ENCODE data around the gene PRKAR2A.
"Not testable (repeated sequence)": the region's sequence is repeated elsewhere in the genome, so short reads cannot be mapped to it uniquely, and the experiment has no call there.

Gene PRKAR2A

DNA sequence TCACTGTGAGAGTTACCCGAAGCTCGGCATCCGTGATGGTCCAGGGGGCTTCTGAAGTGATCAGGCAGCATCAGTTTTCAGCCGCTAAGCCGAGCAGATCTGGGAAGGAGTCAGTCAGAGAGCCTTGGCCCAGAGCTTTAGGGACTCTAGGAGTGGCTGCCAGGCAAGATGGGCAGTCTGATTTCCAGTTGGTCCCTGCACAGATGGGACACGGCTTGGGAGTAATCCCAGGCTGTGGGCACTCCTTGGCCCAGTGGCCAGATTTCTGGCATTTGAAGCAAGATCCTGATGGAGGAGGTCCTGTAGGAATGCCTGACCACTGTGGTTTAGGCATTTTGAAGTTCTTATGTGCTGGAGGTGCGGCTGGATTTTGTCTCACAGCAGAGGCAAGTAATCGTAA, 120.2 kb downstream of the PRKAR2A start:
- DNase-seq (ENCODE audit: low spot score): no peak

DNA sequence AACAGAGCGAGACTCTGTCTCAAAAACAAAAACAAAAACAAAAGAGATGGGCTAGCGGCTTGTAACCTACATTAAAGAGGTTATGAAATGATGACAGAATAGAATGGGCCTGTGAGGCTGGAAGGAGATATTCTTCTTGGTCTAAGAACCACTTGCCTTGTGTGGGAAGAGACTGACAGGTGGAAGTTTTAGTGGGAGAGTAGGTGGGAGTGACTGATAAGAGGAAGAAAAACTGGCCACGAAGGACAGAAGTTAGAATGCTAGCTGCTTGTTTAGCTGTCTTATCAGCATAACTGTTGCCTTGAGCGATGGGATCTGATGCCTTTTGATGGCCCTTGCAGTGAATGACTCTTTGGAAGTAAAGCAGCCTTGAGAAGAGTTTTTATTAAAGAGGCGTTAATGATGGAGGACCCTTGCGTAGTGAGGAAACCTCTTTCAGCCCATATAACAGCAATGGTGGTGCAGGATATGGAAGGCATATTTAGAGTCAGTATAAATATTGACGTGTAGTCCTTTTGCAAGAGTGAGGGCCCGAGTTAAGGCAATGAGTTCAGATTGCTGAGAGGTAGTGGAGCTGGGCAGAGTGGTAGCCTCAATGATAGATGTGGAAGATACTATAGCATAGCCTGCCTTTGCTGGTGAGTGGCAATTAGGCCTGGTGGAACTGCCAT, 122.4 kb downstream of the PRKAR2A start:
- DNase-seq (ENCODE audit: low spot score): not testable (repeated sequence)

DNA sequence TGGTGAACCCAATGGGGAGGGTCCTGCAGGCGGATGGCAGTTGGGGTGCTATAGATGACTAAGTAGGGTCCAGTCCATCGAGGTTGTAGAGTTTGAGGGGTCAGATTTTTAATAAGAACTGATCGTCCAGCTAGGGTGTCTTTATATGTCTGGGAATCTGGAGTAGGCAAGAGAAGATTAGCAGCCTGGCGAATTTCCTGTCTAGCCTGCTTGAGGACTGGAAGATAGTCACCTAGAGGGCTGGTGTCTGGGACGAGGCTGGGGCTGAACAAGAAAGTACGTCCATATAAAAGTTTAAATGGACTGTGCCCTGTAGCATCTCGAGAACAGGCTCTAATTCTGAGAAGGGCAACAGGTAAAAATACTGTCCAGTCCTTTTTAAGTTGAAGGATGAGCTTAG, 123.9 kb downstream of the PRKAR2A start:
- DNase-seq (ENCODE audit: low spot score): no peak

DNA sequence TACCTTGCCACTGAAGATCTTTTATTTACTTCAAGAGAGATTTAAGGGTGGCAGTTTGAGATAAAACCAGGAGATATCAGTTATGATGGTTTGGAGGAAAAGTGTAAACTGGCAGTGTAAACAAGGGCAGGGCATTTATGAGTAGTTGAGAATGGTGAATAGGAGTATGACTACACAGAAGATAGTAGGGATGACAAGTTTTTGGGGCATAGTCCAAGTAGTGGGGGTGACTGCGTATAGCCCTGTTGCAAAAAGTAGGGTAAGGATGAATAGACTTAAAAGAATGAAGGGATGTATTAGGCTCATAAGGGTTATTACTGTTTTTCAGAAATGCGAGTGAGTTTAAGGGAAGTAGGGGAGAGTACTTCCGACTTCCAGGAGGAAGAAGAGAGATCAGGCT, 124.4 kb downstream of the PRKAR2A start:
- DNase-seq (ENCODE audit: low spot score): not testable (repeated sequence)

DNA sequence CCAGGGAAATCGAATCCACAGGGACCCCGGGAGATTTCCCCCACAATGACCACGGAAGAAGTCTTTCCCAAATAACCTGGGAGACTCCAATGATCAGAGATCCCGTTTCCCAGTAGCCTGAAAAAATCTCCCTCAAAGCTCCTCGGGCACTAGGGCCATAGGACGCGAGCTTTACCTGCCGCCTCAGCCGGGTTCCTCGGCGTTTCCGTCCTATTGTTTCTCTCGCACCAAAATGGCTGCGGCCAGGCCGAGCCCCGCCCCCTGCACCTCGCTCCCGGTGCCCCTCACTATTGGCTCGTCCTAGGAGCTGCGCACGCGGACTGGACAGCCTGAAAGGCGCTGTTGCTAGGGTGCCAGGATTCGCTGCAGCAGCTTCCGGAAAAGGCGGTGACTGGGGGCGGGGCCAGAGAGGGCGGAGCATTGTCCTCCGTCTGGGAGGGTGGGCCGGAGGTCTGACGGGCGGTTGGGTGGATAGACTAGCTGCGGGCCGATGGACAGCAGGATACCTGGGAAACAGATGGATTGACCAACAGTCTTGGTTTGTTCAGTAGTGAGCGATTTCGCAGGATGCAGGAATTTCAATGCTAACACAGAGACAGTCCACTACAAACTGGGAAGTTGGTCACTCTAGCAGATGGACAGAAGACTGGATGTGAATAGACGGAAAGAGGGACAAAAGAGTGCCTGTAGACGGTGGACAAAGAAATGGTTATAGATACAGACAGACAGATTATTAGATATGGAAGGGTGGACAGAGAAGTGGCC, 130.5 kb downstream of the PRKAR2A start, which contains the start of gene IP6K2:
IP6K2 (minus strand) TSS at position 240 of the 765 bp plus-strand sequence. CDS start 21,930 bp downstream, outside the sequence.
- DNase-seq (ENCODE audit: low spot score): peak; percentile 98

DNA sequence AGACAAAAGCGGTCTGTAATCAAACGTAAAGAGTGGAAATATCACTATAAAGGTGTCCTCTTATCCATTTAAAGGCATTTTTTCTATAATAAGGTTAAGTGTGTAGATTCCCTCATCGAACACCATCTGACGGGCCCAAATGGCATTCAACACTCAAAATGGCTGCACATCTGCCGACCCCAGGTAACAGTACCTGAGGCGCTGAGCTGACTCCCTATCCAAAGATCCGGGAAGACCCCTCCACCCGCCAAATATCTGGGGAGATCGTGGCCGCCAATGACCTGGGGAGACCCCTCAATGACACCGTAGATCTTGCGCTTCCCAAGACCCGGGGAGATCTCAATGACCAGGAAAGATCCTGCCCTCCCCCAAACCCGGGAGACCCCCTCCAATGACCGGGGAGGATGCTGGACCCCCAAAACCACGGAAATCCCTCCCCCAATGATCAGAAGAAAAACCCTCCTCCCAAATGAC, 131.1 kb downstream of the PRKAR2A start:
- DNase-seq (ENCODE audit: low spot score): no peak

DNA sequence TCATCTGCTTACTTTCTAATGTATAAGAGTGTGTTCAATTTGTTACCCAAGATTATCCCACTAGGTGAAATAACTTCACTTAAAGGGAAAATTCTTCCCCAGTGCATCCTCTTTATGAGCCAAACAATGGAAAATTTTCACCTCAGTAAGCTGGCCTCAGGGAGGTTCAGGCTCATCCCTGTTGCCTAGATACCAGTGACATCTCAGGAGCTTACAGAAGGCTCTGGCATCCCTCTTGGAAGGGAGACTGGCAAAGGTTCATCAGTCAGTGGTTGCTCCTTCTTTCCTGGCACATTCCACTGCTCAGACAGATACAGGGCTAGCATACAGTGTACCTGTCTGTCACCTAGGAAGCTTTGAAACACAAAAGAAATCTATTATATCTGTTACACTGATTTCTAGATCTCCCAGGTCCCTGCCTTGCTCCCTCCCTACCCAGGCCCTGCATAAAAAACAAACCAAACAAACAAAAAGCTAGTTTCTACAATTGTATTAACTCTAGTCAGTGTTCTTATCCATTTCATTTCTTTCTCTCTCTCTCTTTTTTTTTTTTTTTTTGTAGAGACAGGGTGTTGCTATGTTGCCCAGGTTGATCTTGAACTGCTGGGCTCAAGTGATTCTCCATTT, 132.4 kb downstream of the PRKAR2A start:
- no peak for DNase-seq (ENCODE audit: low spot score)

DNA sequence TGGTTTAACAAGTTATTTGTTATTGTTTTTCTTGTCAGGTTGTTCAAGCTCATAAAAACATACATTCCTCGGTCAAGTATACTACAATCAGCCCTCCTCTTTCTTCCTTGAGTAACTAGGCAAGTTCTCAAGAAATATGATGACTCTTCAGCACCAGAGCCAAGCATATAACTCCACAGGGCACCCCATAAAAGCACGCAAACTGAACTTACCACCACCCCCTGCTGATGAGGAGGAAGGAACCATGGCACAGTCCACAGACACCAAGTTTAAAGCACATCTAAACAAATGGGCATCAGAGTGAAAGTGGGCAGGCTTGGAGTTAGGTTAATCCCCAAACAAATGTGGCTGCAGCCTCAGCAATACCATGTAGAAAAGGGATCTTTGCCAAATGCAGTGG, 135.9 kb downstream of the PRKAR2A start:
- no peak for DNase-seq (ENCODE audit: low spot score)

DNA sequence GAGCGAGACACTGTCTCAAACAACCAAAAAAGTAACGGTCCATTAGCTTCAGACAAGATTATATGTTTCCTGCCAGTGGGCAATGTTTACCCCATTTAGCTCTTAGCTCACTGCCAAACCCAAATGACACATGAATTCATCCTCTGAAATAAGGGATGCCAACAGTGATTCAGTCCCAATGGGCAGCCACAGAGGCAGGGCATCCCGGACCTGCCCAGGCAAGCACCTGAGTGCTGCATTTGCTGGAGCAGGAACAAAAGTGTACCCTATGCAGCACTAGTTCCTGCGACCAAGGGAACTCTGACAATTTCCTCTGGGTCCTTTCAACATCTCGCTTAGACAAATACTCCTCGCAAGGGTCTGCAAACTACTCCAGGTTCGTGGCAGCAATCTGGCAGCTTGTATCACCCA, 138.6 kb downstream of the PRKAR2A start:
- no peak for DNase-seq (ENCODE audit: low spot score)

DNA sequence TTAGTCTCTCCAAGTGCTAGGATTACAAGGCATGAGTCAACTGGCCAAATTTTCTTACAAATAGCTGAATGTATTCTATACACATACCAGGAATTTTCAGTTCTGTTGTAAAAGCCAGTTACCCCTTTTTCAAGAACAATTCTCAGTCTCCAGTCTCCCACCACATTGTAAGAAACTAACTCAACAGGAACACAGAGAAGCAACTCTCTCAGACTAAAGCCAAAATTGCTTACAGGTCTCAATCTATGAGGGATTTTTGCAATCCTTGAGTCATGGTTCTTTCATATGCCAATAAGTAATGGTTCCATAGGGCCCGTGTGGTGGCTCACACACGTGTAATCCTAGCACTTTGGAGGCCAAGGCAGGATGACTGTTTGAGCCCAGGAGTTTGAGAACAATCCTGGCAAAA, 139.2 kb downstream of the PRKAR2A start:
- DNase-seq (ENCODE audit: low spot score): no peak

DNA sequence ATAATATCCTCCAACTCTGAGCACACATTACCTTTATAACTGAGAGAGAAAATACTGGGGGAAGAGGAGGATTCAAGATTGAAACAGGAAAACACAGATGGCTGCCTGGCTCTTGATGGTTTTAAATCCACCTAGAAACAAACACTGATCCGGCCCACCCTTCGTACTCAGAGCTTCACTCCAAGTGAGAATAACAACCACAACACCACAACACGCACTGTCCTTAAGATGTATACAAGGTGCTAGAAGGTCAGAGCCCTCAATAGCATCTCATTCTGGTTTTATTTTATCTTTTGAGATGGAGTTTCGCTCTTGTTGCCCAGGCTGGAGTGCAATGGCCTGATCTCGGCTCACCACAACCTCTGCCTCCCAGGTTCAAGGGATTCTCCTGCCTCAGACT, 140.5 kb downstream of the PRKAR2A start:
- no peak for DNase-seq (ENCODE audit: low spot score)

DNA sequence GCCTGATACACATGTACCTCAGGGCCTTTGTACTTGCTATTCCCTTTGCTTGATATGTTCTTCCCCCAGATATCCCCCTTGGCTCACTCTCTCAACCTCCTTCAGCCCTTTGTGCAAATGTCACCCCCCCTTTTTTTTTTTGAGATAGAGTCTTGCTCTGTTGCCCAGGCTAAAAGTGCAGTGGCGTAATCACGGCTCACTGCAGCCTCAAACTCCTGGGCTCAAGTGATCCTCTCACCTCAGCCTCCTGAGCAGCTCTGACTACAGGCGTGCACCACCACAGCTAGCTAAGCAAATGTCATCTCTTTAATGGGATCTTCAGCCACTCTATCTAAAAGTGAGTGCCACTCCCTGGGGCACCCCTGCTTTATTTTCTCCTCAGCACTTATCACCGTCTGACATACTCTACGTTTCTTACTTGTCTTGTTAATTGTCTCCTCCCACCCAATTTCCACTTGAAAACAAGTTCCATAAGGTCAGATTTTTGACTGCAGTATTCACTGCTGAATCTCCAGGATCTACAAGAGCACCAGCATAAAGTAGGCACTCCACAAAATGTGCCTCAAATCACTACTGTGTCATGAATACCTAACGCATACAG, 145.3 kb downstream of the PRKAR2A start:
- DNase-seq (ENCODE audit: low spot score): no peak

DNA sequence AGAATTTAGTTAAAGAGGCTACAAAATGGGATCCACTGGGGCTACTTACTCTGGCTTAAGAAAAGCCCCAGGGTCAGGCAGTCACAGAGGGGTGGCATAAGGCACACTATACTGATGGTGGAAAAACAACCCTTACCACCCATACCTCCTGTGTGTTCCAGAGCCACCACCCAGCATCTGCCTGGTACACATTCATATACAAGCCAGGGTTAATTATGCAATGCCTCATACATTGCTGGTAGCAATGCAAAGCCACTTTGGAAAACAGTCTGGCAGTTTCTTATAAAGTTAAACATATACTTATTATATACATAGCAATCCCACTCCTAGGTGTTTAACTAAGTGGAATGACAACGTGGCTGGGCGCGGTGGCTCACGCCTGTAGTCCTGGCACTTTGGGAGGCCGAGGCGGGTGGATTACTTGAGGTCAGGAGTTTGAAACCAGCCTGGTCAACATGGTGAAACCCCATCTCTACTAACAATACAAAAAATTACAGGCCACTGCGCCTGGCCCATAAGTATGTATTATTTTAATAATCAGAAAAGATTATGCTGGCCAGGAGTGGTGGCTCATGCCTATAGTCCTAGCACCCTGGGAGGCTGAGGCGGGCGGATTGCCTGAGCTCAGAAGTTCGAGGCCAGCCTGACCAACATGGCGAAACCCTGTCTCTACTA, 146.8 kb downstream of the PRKAR2A start:
- no peak for DNase-seq (ENCODE audit: low spot score)

DNA sequence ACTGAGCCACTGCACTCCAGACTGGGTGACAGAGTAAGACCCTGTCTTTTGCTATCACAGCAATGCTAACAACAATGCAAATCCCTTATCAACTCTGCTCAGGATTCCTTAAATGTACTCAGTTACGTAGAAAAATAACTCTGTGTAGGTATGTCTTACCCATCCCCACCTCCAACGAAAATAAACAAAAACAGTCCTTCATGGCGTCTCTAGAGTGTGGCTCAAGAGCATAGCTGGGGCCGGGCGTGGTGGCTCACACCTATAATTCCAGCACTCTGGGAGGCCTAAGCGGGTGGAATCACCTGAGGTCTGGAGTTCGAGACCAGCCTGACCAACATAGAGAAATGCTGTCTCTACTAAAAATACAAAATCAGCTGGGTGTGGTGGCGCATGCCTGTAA, 148.8 kb downstream of the PRKAR2A start:
- no peak for DNase-seq (ENCODE audit: low spot score)

DNA sequence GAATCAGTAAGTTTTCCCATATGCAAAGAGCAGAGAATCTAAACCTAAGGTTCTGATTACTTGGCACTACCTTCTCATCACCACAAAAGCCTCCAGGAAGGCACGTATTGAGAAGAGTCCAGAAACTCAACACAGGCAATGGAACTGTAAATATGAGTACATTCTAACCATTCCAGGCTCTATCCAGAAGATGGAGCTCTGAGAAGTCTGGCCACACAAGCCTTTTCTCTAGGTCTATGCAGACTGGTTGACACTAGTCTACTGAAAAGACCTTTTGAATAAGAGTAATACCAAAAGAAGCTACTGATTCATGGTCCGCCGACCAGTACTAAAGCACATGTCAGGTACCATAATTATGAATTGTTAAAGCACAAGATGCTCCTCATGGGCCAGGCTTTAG, 149.7 kb downstream of the PRKAR2A start:
- DNase-seq (ENCODE audit: low spot score): no peak

DNA sequence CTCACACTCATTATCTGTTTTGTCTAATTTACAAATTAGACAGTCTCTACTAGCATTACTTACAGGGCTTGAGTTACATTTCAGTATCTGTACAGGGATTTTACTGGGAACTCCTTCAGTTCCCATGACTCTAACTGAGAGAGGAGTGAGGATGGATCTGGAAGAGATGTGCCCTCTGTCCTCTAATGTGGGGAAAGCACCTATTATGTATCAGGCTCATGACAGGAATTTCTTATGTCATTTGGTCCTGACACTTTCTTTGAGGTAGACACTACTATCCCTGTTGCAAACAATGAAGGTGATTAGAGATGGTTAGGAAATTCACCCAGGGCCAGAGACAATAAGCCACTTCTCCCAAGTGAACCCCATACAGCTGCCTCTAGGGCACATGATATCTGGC, 151.1 kb downstream of the PRKAR2A start:
- DNase-seq (ENCODE audit: low spot score): no peak

Data from germinal center (tissue), 1 donor.